GM12865 (cell line): ENCODE data around the gene CFAP61.
"Not testable (repeated sequence)": the region's sequence is repeated elsewhere in the genome, so short reads cannot be mapped to it uniquely, and the experiment has no call there.

Experiments
- DNase-seq: peaks from one replicate; pipeline ENCODE4 v3.0.0; 2010; ENCODE audit warnings: low read depth
- H3K4me3 ChIP-seq: 2 replicates; pipeline ENCODE4 v1.5.1; 2011; ENCODE audit warnings: mild to moderate bottlenecking, low read depth, low read length, control low read depth
- CTCF ChIP-seq: IDR thresholded peaks from 2 replicates; pipeline ENCODE4 v1.5.1; 2011; ENCODE audit warnings: low read length, control low read depth, low read depth, inconsistent platforms; ENCODE audit not compliant: insufficient read depth; ENCODE audit errors: missing control alignments

CFAP61 gene

DNA sequence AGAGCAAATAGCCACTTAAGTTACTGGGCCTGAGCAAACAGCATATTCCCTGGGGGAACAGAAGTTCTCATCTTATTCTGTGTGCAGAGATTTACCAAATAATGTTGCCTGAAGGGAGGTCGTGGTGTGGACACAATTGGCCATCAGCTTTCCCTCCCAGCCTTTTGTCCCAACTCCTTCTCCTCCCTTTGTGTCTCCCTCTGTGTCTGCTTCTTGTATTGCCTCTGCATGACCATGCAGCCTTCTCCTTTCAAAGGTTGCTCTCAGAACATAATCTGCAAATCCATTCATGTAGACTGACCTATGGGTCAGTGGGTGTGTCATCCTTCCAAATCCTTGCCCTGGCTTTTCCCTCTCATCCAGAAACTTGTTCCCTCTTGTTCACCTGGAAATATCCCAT lies 165.3 kb downstream of the CFAP61 start:
- no peak for TF ChIP-seq CTCF
- no peak overlapping the region for H3K4me3 ChIP-seq
- no peak for DNase-seq

DNA sequence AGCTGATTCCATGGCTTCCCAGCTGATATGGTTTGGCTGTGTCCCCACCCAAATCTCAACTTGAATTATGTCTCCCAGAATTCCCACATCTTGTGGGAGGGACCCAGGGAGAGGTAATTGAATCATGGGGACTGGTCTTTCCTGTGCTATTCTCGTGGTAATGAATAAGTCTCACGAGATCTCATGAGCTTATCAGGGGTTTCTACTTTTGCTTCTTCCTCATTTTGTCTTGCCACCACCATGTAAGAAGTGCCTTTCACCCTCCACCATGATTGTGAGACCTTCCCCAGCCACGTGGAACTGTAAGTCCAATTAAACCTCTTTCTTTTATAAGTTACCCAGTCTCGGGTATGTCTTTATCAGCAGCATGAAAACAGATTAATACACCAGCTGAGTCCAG lies 165.8 kb downstream of the CFAP61 start:
- H3K4me3 ChIP-seq, DNase-seq: not testable (repeated sequence)

- no peak overlapping the region for H3K4me3 ChIP-seq
- no peak for TF ChIP-seq CTCF
- no peak for DNase-seq
These were observed 166.7 kb downstream of the CFAP61 start for GRCh38 chr20:20219016-20219415.

GRCh38 chr20:20220134-20220533 lies 167.8 kb downstream of the CFAP61 start:
- TF ChIP-seq CTCF, result no peak
- no peak for DNase-seq
- H3K4me3 ChIP-seq, result no peak overlapping the region

- TF ChIP-seq CTCF, result no peak
- H3K4me3 ChIP-seq, result no peak overlapping the region
- no peak for DNase-seq
These were observed 171.6 kb downstream of the CFAP61 start for GRCh38 chr20:20223981-20224380.

- DNase-seq, result no peak
- TF ChIP-seq CTCF, result no peak
- H3K4me3 ChIP-seq, result no peak overlapping the region
These were observed 172.5 kb downstream of the CFAP61 start for GRCh38 chr20:20224806-20225205.

DNA sequence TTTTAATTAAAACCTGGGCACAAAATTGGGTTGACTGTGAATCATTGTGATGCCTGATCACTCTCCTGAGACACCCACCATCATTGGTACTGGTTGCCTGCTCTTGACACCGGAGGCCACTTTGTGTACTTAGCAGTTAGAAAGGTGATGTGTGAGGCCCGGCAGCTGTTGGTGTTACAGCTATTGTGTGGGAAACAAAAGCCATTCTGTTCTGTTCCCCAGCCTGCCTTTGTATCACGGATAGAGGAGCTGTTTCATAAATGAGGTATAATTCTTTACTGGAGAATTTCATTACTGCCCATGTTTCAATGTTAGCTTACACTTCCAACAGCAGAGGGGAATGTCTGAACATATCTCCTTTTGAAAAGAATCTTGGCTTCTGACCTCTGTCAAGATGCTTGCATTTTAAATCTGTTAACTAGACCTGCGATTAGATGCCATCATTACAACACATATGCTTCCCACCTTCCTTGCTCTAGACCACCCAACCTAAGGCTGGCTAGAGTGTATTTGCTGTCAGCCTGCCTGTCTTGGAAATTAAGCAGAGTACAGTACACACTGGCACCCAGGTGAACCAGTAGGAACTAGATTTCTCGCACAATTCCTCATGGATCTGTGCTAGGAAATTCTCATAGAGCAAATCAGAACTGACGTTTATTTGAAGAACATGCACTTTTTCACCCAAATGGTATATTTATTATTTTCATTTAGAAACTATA lies 173.2 kb downstream of the CFAP61 start:
- DNase-seq, result no peak
- no peak for TF ChIP-seq CTCF

More for the DNA sequence above, 173.2 kb downstream of the CFAP61 start:
- no peak overlapping the region for H3K4me3 ChIP-seq
